PC-9 (cell line): Measurements from ENCODE around the gene CDH1. TPM values are rescaled to one million over a fixed set of nuclear protein-coding genes. Genes with fewer than 3 reads are reported as not detected.

Source experiments
- BruUV-seq: library from RNA; stranded (reverse); fragments of 400-500 nt; replicated peaks from 2 replicates; lab custom pipeline; 2021; lab: Mats Ljungman, UMichigan
- CTCF ChIA-PET: fragments of 300-600 bp; sonication (Branson Sonifier 250); formaldehyde crosslinking; loops from one replicate; lab custom pipeline; 2022; ENCODE audit warnings: antibody characterized with exemption; lab: Charles Lee
- POLR2A ChIA-PET: fragments of 300-600 bp; sonication (Branson Sonifier 250); formaldehyde crosslinking; loops from one replicate; lab custom pipeline; 2022; ENCODE audit warnings: antibody characterized with exemption; ENCODE audit not compliant: unreplicated experiment; lab: Charles Lee
- DNase-seq, 2 experiments: peaks; one replicate each; pipeline versions ENCODE4 v3.0.0 to v3.0.0-alpha.2; 2015 to 2022; ENCODE audit warnings: mixed read lengths in 1 of 2
- H2AFZ ChIP-seq: fragments of 200-600 bp; sonication (generic); 2 replicates; pipeline ENCODE4 v1.8.1; 2017; ENCODE audit warnings: antibody characterized with exemption
- H3F3A ChIP-seq: fragments of 200-600 bp; sonication (generic); 2 replicates; pipeline ENCODE4 v1.8.1; 2017; ENCODE audit warnings: antibody characterized with exemption, mild to moderate bottlenecking, low read depth; ENCODE audit not compliant: insufficient read depth
- H3K27ac ChIP-seq: fragments of 200-600 bp; sonication (generic); 2 replicates; pipeline ENCODE4 v1.6.1; 2016; ENCODE audit warnings: mixed run types
- H3K27me3 ChIP-seq: fragments of 200-600 bp; sonication (generic); 2 replicates; pipeline ENCODE4 v1.6.1; 2016; ENCODE audit warnings: low read depth, mixed run types; ENCODE audit not compliant: insufficient read depth
- H3K36me3 ChIP-seq: fragments of 200-600 bp; sonication (generic); 2 replicates; pipeline ENCODE4 v1.6.1; 2016; ENCODE audit warnings: low read depth, mixed run types
- H3K4me1 ChIP-seq: fragments of 200-600 bp; sonication (generic); replicated peaks from 2 replicates; pipeline ENCODE4 v1.6.1; 2016; ENCODE audit warnings: mixed run types; ENCODE audit not compliant: insufficient read depth
- H3K4me2 ChIP-seq: fragments of 200-600 bp; sonication (generic); 2 replicates; pipeline ENCODE4 v1.6.1; 2017; ENCODE audit warnings: mixed run types
- H3K4me3 ChIP-seq: fragments of 200-600 bp; sonication (generic); 2 replicates; pipeline ENCODE4 v1.6.1; 2016; ENCODE audit warnings: mixed run types
- H3K79me2 ChIP-seq: fragments of 200-600 bp; sonication (generic); 2 replicates; pipeline ENCODE4 v1.6.1; 2017; ENCODE audit warnings: low read depth, mixed run types
- H3K9me2 ChIP-seq: fragments of 200-600 bp; sonication (generic); 2 replicates; pipeline ENCODE4 v1.8.1; 2017; ENCODE audit warnings: mild to moderate bottlenecking; ENCODE audit not compliant: insufficient read depth
- H3K9me3 ChIP-seq: fragments of 200-600 bp; sonication (generic); 2 replicates; pipeline ENCODE4 v1.8.1; 2016; ENCODE audit warnings: low read depth; ENCODE audit not compliant: insufficient read depth
- H4K20me1 ChIP-seq: fragments of 200-600 bp; sonication (generic); 2 replicates; pipeline ENCODE4 v1.8.1; 2017; ENCODE audit not compliant: insufficient read depth
- EZH2 ChIP-seq: fragments of 200-600 bp; sonication (generic); IDR thresholded peaks from 2 replicates; pipeline ENCODE4 v1.8.0; 2017; ENCODE audit warnings: antibody characterized with exemption, low read depth
- intact Hi-C: fragments of 100-400 bp; cut with micrococcal nuclease; formaldehyde crosslinking; loops from one replicate; pipeline ENCODE4 v1.10.0; 2022; ENCODE audit not compliant: unreplicated experiment
- total RNA-seq: library from RNA; stranded (reverse); gene quantifications from 2 replicates; pipeline ENCODE4 v1.2.3, GENCODE V29; 2021
- TF ChIP-seq, protein P1 (sequence below): fragments of 200-600 bp; sonication (generic); conservative IDR thresholded peaks from 2 replicates; pipeline ENCODE4 v1.6.1; 2017; ENCODE audit warnings: mixed run types, antibody characterized with exemption, mild to moderate bottlenecking, moderate library complexity

Gene CDH1
- total RNA-seq, 1 experiment from 2014 or later, result 120 TPM

DNA sequence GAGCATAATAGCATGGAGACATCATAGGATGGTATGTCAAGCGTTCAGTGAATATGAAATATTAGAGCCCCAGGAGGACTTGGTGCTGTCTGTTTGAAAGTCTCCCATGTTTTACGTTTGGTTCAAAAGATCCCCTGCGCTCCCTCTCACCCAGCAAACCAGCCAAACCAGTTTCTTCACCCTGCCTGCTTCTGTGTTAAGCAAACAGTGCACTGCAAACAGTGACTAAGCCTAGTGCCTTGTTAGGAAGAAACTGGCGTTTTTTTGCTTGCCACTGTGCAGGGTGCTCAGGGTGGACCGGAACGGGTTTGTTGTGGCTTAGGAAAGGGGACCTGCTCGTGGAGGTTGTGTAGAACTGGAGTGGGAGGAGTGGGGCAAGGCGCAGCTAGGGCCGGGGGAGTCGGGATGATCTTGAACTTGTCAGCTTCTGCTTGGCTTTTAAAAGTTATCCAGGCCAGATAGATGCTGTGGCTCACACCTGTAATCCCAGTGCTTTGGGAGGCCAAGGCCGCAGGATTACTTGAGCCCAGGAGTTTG is 7.7 kb downstream of the CDH1 start:
- Histone ChIP-seq H3K36me3 (peaks cover 23% of the 10 kb centered on the region), H2AFZ (no peak overlapping the region), H3K27ac (peak overlapping the region; percentile 95), H4K20me1 (no peaks in the 10 kb centered on the region), H3K9me2 (no peaks in the 10 kb centered on the region), H3K79me2 (peaks cover 86% of the 10 kb centered on the region), H3K4me2 (peak overlapping the region; percentile 92), H3K9me3 (no peaks in the 10 kb centered on the region), H3K4me3 (peak overlapping the region; percentile 49; the same call in 1 of the 2 replicates), H3F3A (peaks cover 75% of the 10 kb centered on the region), H3K4me1 (peaks cover 92% of the 10 kb centered on the region), H3K27me3 (no peaks in the 10 kb centered on the region)
- CTCF ChIA-PET, result interaction anchor here (0.6 kb wide), 1 partner anchor 387 kb away, joined by 12 read pairs; no protein-coding TSS in a partner anchor
- DNase-seq, result peak; percentile 82 to 98
- POLR2A ChIA-PET, result interaction anchor here (0.6 kb wide), 1 partner anchor 12 kb away, joined by 4 read pairs; no protein-coding TSS in a partner anchor
- BruUV-seq, result no TSS peak
- no peak for TF ChIP-seq EZH2
- TF ChIP-seq, protein P1, sequence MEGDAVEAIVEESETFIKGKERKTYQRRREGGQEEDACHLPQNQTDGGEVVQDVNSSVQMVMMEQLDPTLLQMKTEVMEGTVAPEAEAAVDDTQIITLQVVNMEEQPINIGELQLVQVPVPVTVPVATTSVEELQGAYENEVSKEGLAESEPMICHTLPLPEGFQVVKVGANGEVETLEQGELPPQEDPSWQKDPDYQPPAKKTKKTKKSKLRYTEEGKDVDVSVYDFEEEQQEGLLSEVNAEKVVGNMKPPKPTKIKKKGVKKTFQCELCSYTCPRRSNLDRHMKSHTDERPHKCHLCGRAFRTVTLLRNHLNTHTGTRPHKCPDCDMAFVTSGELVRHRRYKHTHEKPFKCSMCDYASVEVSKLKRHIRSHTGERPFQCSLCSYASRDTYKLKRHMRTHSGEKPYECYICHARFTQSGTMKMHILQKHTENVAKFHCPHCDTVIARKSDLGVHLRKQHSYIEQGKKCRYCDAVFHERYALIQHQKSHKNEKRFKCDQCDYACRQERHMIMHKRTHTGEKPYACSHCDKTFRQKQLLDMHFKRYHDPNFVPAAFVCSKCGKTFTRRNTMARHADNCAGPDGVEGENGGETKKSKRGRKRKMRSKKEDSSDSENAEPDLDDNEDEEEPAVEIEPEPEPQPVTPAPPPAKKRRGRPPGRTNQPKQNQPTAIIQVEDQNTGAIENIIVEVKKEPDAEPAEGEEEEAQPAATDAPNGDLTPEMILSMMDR, result no peak
- intact Hi-C loops, result loop anchor here (2.0 kb wide), 1 partner anchor 54 kb away; no protein-coding TSS in a partner anchor

DNA sequence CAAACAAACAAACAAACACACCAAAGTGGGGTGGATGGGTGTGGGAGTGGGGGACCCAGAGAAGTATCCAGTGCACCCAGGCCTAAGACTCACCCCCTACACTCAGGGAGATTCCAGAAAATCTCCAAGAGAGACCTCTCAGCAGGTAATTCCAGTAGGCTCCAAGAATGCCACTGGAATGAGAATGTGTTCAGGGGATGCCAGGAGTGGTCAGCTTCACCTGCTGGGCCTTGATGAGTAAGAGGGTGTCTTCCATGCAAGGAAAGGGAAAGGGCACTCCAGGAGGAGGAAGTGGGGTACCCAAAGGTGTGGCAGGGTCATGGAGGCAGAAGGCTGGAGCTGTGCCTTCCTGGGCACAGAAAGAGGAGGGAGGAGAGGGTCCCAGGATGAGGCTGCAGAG is 9.9 kb downstream of the CDH1 start:
- ChIA-PET POLR2A (no interaction called here), CTCF (no interaction called here)
- Histone ChIP-seq H3K36me3 (peaks cover 16% of the 10 kb centered on the region), H3K27ac (peak overlapping the region; percentile 58), H3K9me2 (no peaks in the 10 kb centered on the region), H3K79me2 (peaks cover 85% of the 10 kb centered on the region), H4K20me1 (no peaks in the 10 kb centered on the region), H2AFZ (no peak overlapping the region), H3K9me3 (no peaks in the 10 kb centered on the region), H3K4me3 (no peak overlapping the region), H3F3A (peaks cover 59% of the 10 kb centered on the region), H3K4me1 (peaks cover 75% of the 10 kb centered on the region), H3K27me3 (no peaks in the 10 kb centered on the region), H3K4me2 (peak overlapping the region; percentile 53)
- no TSS peak for BruUV-seq
- intact Hi-C loops, result no loop called here
- peak; percentile 43 to 82 for DNase-seq
- TF ChIP-seq, protein P1, result no peak
- no peak for TF ChIP-seq EZH2

DNA sequence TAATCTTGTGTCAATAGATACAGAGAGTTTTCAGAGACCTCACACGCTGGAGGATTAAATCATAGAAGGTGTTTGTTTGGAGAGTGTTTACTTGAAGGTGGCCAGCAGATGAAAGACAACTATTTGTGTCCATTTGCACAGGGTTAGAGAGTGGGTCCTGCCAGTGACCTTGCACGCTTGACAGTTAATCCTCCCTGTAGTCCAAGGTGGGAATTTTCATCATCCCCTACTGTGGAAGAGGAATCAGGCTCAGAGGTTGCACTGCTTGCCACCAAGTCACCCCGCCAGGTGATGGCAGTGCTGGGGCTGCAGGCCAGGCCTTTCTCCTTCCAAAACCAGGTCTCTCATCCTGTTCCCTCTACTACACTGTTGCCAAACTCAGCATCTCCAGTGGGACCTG is 12.3 kb downstream of the CDH1 start:
- Histone ChIP-seq H3K27ac (no peak overlapping the region), H3K4me1 (peaks cover 75% of the 10 kb centered on the region), H4K20me1 (no peaks in the 10 kb centered on the region), H3K36me3 (peaks cover 16% of the 10 kb centered on the region), H3F3A (peaks cover 59% of the 10 kb centered on the region; the same call in 1 of the 2 replicates), H3K9me3 (no peaks in the 10 kb centered on the region), H3K27me3 (no peaks in the 10 kb centered on the region), H3K4me3 (no peak overlapping the region), H3K4me2 (no peak overlapping the region), H3K79me2 (peaks cover 85% of the 10 kb centered on the region), H2AFZ (no peak overlapping the region), H3K9me2 (no peaks in the 10 kb centered on the region)
- intact Hi-C loops, result no loop called here
- POLR2A ChIA-PET, result no interaction called here
- CTCF ChIA-PET, result no interaction called here
- no peak for TF ChIP-seq EZH2
- TF ChIP-seq, protein P1, result 0 out of 2 replicates have a peak, but pooled peaks have one; percentile 16
- no TSS peak for BruUV-seq
- DNase-seq, result no peak
